GM12873 (cell line): ENCODE measurements around the gene HNRNPA2B1.

Source experiments
- TF ChIP-seq, protein P1 (sequence below): IDR thresholded peaks from 2 replicates; pipeline ENCODE4 v1.5.1; 2012; ENCODE audit warnings: low read depth, mild to moderate bottlenecking, moderate library complexity, low read length, control low read depth; ENCODE audit not compliant: insufficient read depth; ENCODE audit errors: missing control alignments

The HNRNPA2B1 gene

DNA sequence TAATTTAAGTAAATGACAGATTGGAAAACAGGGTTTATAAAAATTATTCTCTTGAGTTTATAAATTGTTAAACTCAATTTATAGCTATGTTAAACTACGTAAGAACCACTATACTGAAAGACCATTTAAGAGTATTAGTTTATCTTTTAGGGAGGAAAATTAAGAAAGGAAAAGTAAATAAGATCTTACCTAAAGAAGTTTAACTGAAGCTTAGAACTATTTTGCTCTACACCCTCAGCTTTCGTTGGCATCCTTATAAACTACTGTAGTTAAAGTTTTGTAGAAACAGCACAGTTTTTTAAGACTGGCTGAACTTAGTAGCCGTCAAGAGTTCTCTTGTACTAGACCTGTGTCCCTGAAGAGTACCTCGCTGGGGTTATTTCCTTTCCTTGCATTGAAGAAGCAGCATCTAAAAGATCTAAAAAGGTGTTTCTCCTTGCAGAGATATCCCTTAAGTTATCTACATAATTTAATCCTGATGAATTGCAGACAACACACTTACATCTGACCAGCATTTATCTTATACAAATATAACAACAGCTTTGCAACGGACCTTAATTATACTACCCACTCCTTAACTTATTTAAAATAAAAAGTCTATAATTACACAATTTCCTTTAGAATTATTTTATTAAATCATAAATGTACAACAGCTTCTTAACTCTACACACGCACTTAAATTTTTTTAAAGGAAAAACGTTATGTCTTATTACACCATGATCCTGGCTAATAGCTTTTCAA, 9.1 kb downstream of the HNRNPA2B1 start:
- TF ChIP-seq, protein P1, sequence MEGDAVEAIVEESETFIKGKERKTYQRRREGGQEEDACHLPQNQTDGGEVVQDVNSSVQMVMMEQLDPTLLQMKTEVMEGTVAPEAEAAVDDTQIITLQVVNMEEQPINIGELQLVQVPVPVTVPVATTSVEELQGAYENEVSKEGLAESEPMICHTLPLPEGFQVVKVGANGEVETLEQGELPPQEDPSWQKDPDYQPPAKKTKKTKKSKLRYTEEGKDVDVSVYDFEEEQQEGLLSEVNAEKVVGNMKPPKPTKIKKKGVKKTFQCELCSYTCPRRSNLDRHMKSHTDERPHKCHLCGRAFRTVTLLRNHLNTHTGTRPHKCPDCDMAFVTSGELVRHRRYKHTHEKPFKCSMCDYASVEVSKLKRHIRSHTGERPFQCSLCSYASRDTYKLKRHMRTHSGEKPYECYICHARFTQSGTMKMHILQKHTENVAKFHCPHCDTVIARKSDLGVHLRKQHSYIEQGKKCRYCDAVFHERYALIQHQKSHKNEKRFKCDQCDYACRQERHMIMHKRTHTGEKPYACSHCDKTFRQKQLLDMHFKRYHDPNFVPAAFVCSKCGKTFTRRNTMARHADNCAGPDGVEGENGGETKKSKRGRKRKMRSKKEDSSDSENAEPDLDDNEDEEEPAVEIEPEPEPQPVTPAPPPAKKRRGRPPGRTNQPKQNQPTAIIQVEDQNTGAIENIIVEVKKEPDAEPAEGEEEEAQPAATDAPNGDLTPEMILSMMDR: no peak

DNA sequence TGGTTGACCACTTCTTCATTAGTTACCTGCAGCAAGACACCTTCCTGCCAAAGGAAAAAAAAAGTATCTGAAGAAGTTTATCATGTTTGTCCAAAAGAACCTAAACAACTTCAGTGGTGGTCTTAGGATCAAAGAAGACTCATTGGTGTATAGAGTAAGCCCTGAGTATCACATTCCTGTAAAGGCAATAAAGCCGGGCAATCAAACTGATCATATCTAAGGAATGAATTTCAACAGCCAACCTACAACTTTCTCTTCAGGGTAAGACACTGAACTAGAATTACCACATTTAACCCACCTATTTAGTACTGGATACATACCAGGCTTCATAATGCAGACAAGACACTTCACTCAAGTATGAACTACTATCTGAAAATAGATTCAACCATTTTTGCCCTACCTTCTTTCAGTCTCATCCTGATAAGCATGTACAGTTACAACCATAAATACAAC, 10.1 kb downstream of the HNRNPA2B1 start:
- TF ChIP-seq, protein P1: no peak

DNA sequence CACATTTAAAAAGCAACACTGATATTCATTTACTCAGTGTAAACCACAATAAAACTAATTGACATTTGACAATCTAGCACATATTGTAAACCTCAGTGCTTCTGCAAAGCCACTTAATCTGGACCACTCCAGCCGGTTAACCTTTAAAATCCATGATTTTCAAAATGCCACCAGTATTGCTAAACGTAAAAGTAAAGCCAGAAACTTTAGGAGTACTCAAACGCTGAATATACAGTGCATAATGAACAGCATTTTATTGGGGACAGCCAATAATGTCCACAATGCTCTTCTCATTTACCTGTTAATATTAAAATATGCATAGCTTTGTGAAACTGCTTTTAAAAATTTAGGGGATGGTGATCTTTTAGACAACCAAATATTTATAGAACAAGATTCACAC, 10.8 kb downstream of the HNRNPA2B1 start:
- TF ChIP-seq, protein P1: no peak

DNA sequence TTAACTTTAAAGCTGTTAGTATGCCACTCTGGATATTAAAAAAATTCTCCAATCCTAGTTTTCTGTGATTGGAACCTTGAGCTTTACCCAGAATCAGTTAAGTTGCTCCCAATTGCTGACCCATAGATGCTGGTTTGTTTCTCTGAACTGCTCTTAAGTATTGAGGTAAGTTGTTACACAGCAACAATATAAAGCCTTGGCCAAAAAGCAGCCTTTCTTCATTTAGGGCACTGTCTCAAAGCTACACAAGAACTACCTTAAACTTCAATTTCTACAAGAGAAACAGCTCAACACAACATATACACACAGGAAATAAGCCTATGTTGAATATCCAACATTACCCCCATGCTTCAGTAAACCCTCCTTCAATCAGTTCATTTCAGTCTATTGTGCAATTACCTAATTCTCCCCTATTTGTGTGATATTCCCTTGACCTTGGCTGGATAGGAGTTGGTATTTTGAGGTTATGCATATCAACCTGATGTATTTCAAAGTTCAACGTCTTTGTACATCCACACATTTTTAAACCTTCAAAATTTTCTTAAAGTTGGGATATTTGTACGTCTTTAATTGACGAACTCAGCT, 11.5 kb downstream of the HNRNPA2B1 start:
- TF ChIP-seq, protein P1: no peak

DNA sequence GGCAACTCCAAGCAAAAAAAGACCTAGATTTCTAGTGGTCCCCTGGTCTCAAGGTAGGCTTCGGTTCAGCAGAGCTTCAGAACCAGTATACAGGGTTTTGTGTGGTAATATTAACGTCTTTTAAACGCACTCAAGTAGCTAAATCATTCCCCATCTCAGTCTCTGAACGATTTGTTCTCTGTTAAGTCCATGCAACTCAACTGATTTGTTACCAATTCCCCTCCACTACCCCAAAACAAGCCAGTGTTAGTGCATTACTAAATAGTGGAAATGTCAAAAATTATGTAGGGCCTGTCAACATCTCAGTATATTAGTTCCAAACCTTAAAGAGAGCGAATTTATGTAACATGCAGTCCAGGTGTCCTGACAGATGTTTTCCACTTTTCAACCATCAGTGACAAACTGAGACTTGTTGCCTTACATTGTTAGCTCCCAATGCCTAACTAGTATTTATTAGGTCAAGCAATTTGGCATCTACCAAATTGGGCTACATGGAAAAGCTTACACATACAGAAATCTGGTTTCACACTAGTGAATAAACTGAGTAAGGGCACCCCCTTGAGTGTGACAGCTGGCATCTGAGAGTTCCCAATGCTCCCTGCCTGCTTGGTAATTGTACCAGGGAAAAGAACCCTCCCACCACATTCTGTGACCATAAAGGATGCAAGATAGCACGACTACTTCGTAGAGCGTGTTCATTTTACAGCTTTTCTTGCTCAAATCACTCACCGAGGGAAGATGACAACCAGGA, 12.2 kb downstream of the HNRNPA2B1 start:
- TF ChIP-seq, protein P1: no peak

DNA sequence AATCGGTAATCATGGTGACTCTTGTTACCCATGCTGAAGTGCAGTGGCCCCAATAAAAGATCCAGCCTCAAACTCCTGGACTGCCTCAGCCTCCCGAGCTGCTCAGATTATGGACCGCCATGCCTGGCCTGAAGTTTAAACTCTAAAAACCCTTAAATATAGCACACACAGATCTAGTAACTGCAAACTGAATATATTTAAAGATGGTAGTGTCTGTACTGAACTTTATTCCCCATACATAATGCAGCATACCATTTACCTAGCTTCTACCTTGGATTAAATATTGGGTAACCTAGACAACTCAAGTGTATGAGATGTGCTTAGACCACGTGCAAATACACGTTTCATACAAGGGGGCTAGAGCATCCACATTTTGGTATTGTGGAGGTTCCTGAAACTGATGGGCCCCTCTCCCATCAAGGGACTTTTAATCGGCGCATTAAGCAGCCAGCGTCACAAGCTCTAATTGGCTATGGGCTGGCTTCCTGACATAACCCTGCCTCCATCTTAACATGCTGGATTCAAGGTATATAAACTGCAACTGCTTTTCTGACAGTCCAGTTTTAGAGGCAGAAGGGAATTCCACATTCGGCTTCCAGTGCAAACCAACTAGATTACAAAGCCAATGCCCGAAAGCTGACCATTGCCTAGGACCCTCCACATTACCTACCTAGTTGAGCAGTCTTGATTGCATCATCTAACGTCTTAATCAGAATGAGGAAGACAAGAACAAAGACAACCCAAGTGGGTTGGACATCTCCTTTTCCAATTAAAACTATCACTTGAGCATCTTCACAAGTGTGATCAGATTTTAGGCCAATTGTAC, 13.0 kb downstream of the HNRNPA2B1 start:
- TF ChIP-seq, protein P1: no peak
